Hematopoietic multipotent progenitor cell treated with erythropoietin and hydrocortisone succinate and interleukin-3 and kit ligand, for 17 days (in vitro differentiated cells): ENCODE results near the gene KLHL35.
A peak's percentile ranks its signal among the peaks of the same experiment; 100 is the strongest.
"Not testable (repeated sequence)": the region's sequence is repeated elsewhere in the genome, so short reads cannot be mapped to it uniquely, and the experiment has no call there.

ENCODE experiments used
- DNase-seq: peaks from one replicate; pipeline ENCODE4 v3.0.0-alpha.2; 2015; ENCODE audit warnings: low spot score

The KLHL35 gene

GRCh38 chr11:75388386-75389275 is 44.4 kb downstream of the KLHL35 start:
- peak; percentile 87 for DNase-seq

- DNase-seq, result no peak
Observed at GRCh38 chr11:75387736-75388294, 45.2 kb downstream of the KLHL35 start.

DNA sequence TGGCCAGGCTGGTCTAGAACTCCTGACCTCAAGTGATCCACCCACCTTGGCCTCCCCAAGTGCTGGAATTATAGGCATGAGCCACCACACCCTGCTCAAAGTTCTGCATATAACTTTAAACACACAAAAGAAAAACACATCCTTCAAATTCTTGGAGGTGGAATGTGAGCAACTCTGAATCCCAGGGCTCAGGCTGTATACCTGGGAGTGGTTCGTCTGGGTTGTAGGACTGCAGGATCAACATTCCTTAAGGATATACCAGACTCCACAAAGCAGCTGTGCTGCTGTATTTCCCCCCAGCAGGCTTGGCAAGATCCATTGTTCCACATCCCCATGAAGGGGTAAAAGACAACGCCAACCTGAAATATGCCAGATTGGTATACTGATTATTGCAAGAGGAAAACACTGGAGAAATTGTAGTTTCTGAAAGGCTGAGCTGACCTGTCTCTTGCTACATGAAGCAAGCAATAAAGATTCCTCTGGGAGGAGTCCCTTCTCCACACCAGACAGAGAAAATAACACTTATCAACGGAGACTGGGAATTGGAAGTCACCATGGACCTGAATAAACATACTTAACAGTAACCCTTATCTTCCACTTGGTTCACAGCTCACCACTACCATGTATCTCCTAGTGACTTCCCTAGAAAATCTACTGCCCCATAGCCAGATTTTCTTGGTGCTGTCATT is 45.9 kb downstream of the KLHL35 start:
- DNase-seq, result no peak

DNA sequence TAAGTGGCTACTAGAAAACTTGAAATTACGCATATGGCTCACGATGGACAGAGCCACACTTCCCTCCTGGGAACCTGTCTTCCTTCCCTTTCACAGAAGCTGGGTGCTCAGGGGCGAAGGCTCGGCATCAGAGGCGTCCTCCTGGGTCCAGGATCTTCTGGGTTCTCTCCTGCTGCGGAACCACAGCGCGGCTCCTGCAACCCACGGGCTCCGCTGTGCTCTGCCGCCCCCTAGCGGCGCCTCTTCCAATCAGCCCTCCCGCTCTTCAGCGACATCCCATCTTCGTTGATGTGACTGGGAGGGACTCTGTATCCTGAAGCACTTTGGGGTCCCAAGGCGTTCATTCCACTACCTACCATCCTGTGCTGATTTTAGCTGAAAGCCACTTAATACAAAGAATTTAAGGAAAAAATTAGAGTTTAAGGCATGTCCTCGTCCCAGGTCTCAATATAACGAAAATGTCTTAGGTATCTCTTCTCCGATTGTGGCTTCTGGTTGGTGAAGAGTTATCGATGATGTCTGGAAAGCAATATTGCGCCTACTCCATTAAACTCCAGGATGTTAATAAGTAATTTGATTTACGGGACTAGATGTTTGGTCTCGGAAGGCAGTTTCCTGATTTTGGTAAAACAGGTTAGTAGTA is 48.4 kb downstream of the KLHL35 start:
- peak; percentile 89 for DNase-seq

GRCh38 chr11:75383246-75383645 is 49.8 kb downstream of the KLHL35 start:
- no peak for DNase-seq

DNA sequence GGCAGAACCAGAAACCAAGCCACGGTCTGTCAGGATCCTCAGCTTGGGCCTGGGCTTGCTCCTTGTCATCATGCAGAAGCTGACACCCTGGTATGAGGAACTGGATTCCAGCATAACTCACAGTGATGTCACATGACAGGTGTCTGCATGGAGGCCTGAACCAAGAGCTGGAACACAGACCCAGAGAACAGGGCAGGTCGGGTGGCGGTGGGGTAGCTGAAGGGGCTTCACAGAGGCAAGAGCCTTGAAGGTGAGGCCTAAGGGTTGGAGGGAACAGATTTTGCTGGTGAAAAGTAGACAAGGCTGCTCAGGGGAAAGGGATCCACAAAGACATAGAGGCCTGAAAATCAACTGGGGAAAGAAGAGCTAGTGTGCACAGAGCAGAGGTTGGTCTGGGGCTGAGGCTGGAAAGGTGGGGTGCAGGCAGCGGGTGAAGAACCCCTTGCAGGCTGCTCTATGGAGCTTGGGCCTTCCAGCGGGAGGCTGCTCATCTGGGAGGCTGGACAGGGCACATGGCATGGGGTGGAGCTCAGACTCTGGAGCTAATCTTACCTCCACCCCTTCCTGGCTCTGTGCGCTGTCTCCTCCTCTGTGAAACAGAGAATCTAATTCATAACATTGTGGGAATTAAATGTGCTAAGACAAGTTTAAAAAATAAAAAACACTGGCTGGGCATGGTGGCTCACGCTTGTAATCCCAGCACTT is 52.1 kb downstream of the KLHL35 start:
- DNase-seq, result no peak

GRCh38 chr11:75380245-75380644 is 52.8 kb downstream of the KLHL35 start:
- DNase-seq, result no peak

DNA sequence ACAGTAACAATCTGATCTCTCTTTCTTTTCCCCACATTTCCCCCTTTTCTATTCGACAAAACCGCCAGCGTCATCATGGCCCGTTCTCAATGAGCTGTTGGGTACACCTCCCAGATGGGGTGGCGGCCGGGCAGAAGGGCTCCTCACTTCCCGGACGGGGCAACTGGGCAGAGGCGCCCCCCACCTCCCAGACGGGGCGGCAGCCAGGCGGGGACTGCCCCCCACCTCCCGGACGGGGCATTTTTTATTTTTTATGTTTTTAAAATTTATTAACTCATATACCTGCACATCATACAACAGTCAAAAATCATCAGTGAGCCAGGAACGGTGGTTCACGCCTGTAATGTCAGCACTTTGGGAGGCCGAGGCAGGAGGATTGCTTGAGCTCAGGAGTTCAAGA is 54.2 kb downstream of the KLHL35 start:
- not testable (repeated sequence) for DNase-seq

GRCh38 chr11:75376175-75376574 is 56.8 kb downstream of the KLHL35 start:
- no peak for DNase-seq

DNA sequence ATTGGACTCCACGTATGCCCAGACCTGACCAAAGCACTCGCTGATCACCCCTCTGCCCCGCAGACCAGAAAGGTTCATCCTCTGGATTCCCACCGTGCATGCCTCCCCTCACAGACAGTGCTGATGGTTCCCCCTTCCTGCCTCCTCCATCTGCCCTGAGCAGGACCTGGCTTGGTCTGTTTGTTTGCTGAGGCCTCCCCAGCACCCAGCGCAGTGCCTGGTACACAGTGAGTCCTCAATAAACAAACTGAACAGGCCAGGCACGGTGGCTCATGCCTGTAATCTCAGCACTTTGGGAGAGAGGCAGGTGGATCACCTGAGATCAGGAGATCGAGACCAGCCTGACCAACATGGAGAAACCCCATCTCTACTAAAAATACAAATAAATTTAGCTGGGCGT is 57.4 kb downstream of the KLHL35 start:
- no peak for DNase-seq

GRCh38 chr11:75374646-75375045 is 58.4 kb downstream of the KLHL35 start:
- DNase-seq, result no peak

DNA sequence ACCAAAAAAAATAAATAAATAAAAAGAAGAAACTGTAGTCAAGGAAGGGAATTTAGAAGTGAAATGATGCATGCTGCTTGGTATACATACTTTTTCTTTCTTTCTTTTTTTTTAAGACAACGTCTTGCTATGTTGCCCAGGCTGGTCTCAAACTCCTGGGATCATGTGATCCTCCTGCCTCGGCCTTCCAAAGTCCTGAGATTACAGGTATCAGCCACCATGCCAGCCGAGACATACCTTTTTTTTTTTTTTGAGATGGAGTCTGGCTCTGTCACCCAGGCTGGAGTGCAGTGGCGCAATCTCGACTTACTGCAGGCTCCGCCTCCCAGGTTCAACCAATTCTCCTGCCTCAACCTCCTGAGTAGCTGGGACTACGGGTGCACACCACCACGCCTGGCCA is 59.8 kb downstream of the KLHL35 start:
- no peak for DNase-seq
